GM19239 (cell line): ENCODE results near the gene GRIN2A.

Experiments
- DNase-seq: peaks from one replicate; pipeline ENCODE4 v3.0.0; 2011; ENCODE audit warnings: low spot score; ENCODE audit not compliant: insufficient read length
- FAIRE-seq: peaks from 2 replicates; lab custom pipeline; 2011; peaks lifted over from hg19 to GRCh38; lab: Jason Lieb, UNC

Gene GRIN2A

GRCh38 chr16:10045291-10045775 lies 136.9 kb downstream of the GRIN2A start:
- no peak for FAIRE-seq
- DNase-seq, result no peak

DNA sequence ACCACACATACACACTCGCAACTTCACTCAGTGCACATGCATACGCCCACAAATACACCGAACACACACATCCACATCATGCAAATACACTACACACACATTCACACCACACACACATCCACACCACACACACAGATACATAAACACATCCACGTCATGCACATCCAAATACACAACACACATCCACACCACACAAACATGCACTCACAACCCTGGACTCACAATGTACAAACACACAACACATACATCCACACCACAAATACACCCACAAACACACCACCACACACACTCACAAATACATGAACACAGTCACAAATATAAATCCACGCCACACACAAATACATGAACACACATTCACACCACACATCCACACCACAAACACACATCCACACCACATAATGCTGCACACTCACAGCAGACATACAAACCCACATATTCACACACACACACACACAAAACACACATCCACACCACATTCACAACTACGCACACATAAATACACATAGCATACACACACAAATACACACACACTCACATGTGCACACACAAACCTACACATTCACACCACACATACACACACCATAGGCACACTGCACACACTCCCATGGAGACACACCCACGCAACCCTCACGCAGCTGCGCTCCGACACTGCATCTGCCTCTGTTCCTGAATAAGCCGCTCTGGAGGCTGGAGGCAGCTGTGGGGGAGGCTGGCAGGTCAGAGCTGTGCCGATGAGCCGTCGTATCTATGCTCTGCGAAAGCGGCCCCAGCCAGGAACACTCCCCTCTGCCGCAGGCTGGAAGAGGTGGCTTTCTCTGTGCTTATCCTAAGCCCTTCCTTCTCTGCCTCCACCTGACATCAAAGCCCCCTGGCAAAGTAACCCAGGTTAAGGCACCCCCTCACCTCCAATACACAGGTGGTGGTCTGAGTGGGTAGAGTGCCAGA lies 141.8 kb downstream of the GRIN2A start:
- FAIRE-seq (no peak), DNase-seq (no peak)

DNA sequence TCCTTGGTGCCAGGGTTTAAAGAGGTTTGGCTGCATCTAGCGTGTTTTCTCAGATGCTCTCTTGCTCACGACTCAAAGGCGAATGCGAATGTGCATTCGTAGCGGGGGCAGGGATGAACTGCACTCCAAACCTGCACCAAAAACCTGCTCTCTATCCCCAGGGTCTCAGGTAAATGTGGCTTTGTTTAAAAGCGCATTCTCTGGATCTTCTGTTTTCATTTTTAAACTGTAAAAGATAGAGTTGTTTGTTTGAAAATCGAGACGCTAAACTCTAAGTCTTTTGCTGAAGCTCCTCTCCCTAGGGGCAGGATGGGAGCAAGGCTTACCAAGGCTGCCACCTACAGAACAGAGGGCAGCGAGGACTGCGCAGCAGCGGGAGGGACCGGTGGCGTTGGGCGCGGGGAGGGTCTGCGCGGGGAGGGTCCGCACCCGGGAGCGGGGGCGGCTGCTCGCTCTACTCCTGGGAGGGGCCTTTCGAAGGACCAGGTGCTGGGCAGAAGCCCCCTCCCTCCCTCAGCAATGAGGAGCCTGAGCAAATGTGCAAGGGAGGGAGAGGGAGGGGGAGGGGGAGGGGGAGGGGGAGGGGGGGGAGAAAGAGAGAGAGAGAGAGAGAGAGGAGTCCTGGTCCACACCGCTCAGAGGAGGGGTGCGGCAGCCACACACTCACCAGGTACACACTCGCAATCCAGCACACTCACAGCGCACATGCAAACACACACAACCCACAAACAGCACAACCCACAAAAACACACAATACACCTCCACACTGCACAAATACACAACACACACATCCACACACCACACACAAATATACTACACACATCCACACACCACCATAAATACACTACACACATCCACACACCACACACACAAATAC lies 142.8 kb downstream of the GRIN2A start:
- DNase-seq (peak; percentile 23), FAIRE-seq (no peak)

DNA sequence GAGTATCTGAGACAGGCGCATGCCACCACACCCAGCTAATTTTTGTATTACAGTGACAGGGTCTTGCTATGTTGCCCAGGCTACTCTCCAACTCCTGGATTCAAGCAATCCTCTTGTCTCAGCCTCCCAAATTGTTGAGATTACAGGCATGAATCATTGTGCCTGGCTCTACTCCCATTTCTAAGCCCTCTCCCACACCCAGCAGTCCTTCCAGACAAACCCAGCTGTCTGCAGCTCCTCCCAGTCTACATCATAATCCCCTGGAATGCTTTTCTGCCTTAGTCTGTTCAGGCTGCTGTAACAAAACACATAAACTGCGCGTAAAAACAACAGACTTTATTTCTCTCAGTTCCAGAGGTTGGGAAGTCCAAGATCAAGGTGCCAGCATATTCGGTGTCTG lies 144.5 kb downstream of the GRIN2A start:
- DNase-seq (no peak), FAIRE-seq (no peak)

DNA sequence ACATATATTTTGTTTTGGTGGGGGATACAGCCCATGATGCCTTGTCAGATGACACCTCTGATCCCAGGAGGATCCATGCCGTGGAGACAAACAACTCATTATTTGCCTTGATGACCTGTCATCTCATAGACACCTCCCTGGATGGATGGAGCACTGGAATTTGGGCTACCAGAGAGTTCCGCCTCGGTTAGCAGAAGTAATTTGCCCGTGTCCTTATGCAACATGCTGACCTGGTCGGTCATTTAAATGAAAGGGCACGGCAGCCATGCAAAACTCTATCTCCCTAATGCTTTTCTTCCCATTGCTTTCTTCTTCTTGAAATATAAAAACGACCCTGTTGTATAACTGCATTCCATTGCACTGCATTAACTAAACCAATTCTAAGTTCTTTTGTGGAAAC lies 145.3 kb downstream of the GRIN2A start:
- FAIRE-seq, result no peak
- DNase-seq, result no peak

DNA sequence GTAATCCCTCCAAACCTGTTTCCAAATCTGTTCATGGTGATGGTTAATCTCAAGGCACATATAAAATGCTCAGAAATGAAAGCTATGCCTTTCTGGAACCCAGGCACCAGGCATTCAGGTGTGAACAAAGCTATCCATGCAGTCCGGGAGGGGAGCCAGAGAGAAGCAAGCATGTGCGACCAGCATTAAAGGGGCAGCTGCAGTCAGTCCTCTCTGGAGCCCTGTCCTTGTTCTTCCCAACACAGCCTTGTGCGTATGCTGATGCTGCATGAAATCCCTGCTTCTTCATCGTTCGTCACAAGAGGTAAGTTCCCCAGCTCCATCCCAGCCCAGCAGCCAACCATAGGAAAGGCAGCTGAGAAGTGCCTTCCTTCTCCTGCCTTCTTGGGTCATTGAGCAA lies 148.7 kb downstream of the GRIN2A start:
- DNase-seq (no peak), FAIRE-seq (no peak)

DNA sequence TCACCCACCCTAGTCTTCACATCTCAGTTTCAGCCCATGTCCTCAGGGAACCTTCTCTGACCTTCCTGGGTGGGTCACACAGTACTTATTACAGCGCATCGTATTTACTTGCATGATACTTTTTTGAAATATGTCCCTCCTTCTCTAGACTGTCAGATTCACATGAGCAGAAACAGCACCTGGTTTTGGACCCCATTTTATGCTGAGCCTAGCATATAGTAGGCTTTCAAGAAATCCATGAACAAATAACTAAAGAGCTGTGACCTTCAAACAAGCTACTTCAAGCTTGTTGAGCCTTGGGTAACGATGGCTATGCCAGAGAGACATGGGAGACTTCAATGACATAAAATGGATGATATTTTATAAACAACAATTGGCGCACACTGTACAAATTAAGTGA lies 150.3 kb downstream of the GRIN2A start:
- DNase-seq (no peak), FAIRE-seq (no peak)

- DNase-seq (no peak), FAIRE-seq (no peak)
These were observed 150.8 kb downstream of the GRIN2A start for GRCh38 chr16:10031473-10031872.

GRCh38 chr16:10028644-10029043 lies 153.6 kb downstream of the GRIN2A start:
- FAIRE-seq (no peak), DNase-seq (no peak)

- DNase-seq (no peak), FAIRE-seq (no peak)
These were observed 154.7 kb downstream of the GRIN2A start for GRCh38 chr16:10027553-10027952.

DNA sequence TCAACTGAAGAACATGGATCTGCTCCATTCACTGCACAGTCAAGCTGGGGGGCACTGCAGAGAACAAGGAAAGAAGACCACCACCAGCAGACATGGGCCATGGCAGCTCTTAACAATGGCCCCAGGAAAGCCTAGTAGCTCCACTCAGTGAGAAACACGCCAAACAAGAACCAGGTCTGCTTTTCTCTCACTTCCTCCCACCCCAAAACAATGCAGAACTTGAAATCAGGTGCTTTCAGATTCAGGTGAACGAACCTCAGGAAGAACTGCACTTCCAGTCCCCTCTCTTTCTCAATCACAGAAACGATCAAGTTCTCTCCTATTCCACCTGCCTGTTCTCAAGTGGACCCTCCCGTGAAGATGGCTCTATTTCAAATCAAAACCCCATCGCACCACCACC lies 155.6 kb downstream of the GRIN2A start:
- FAIRE-seq (no peak), DNase-seq (no peak)

- FAIRE-seq, result no peak
These were observed 160.1 kb downstream of the GRIN2A start for GRCh38 chr16:10022098-10022497.

DNA sequence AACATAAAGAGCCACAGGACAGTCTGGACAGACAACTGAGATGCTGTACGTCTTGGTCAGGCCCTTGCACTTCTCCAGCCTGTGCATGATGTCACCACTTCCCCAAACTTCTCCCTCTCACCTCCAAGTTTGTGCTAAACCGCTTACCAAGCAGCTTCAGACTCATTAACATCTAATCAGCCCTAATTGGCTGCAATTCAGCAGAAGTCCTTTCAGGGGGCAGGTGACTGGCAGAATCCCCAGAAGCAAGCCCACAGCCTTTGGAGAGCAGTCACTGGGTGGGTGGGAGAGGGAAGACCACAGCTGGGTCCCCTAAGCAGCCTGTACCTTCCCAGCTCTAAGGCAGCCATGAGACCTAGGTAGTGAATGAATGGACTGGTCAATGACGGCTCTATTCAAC lies 161.4 kb downstream of the GRIN2A start:
- DNase-seq, result no peak
- FAIRE-seq, result no peak

More at GRCh38 chr16:10022098-10022497, 160.1 kb downstream of the GRIN2A start:
- DNase-seq, result no peak

GRCh38 chr16:10016752-10017151 lies 165.5 kb downstream of the GRIN2A start:
- no peak for DNase-seq
- FAIRE-seq, result no peak

DNA sequence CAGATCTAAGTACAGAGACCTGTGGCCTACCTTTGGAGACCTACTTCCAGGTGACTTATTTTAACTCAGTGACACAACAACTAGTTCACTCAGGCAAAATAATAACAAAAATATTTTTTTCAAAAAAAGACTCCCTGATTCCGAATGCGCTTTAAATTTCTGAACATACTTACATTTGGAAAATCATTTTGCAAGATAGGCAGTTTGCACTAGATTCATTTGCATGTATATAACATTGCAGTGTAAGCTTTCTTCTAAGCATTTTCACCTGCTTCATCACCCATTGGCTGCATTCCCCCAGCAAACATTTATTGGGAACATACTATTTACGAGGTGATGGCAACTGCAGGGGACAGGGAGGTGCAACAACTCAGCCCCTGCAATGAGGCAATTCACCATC lies 166.8 kb downstream of the GRIN2A start:
- FAIRE-seq (no peak), DNase-seq (no peak)

- FAIRE-seq (no peak), DNase-seq (no peak)
These were observed 168.5 kb downstream of the GRIN2A start for GRCh38 chr16:10013774-10014173.

DNA sequence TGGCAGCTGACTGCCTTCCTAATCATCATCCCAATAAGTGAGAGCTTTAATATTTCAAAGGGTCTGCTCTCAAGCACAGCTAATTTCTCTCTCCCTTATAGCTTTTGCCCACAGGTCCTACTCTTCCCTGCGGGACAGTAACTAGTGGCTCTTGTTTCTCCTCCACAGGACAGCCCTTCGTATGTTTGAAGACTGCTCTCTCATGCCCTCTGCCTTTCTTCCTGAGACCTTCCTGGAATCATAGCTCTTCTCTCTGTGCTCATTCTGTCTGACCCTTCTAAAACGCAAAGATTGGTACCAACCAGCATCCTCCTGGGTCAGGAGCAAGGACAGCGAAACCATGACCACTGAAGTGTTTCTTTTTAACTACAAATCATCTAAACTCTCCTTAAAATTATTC lies 168.9 kb downstream of the GRIN2A start:
- FAIRE-seq, result no peak
- no peak for DNase-seq

GRCh38 chr16:10009684-10010083 lies 172.5 kb downstream of the GRIN2A start:
- no peak for DNase-seq
- no peak for FAIRE-seq

- DNase-seq, result no peak
- FAIRE-seq, result no peak
These were observed 178.7 kb downstream of the GRIN2A start for GRCh38 chr16:10003486-10003885.

DNA sequence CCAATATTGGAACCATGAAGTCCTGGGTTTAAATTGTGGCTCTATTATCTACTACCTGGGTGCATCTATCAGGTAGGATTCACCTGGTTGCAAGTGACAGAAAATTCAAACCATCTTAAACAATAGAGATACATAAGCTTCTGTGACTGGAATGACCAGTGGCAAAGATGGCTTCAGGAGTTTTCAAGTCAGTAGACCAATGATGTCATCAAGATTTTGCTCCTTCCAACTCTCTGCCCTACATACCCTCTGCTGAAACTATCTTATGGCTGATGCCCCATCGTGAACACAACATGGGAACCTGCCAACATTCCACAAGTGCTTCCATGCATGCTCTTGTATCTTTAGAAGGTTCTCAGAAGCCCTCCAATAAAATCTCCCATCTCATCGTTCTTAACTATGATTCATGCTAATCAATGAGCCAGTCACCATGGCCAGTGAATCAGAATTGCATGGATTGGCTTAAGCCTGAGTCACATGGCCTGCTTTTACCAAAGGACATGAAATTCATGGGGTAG lies 180.9 kb downstream of the GRIN2A start:
- FAIRE-seq (no peak), DNase-seq (no peak)

- no peak for FAIRE-seq
These were observed 186.0 kb downstream of the GRIN2A start for GRCh38 chr16:9996221-9996620.

More at GRCh38 chr16:9996221-9996620, 186.0 kb downstream of the GRIN2A start:
- no peak for DNase-seq
